PC-9 (cell line): ENCODE data around the gene STARD8. TPM values are rescaled to one million over a fixed set of nuclear protein-coding genes. Genes with fewer than 3 reads are reported as not detected.

ENCODE experiments used
- BruUV-seq: library from RNA; stranded (reverse); fragments of 400-500 nt; replicated peaks from 2 replicates; lab custom pipeline; 2021; lab: Mats Ljungman, UMichigan
- CTCF ChIA-PET: fragments of 300-600 bp; sonication (Branson Sonifier 250); formaldehyde crosslinking; loops from one replicate; lab custom pipeline; 2022; ENCODE audit warnings: antibody characterized with exemption; lab: Charles Lee
- POLR2A ChIA-PET: fragments of 300-600 bp; sonication (Branson Sonifier 250); formaldehyde crosslinking; loops from one replicate; lab custom pipeline; 2022; ENCODE audit warnings: antibody characterized with exemption; ENCODE audit not compliant: unreplicated experiment; lab: Charles Lee
- DNase-seq, 2 experiments: peaks; one replicate each; pipeline versions ENCODE4 v3.0.0 to v3.0.0-alpha.2; 2015 to 2022; ENCODE audit warnings: mixed read lengths in 1 of 2
- H2AFZ ChIP-seq: fragments of 200-600 bp; sonication (generic); 2 replicates; pipeline ENCODE4 v1.8.1; 2017; ENCODE audit warnings: antibody characterized with exemption
- H3F3A ChIP-seq: fragments of 200-600 bp; sonication (generic); 2 replicates; pipeline ENCODE4 v1.8.1; 2017; ENCODE audit warnings: antibody characterized with exemption, mild to moderate bottlenecking, low read depth; ENCODE audit not compliant: insufficient read depth
- H3K27ac ChIP-seq: fragments of 200-600 bp; sonication (generic); 2 replicates; pipeline ENCODE4 v1.6.1; 2016; ENCODE audit warnings: mixed run types
- H3K27me3 ChIP-seq: fragments of 200-600 bp; sonication (generic); 2 replicates; pipeline ENCODE4 v1.6.1; 2016; ENCODE audit warnings: low read depth, mixed run types; ENCODE audit not compliant: insufficient read depth
- H3K36me3 ChIP-seq: fragments of 200-600 bp; sonication (generic); 2 replicates; pipeline ENCODE4 v1.6.1; 2016; ENCODE audit warnings: low read depth, mixed run types
- H3K4me1 ChIP-seq: fragments of 200-600 bp; sonication (generic); replicated peaks from 2 replicates; pipeline ENCODE4 v1.6.1; 2016; ENCODE audit warnings: mixed run types; ENCODE audit not compliant: insufficient read depth
- H3K4me2 ChIP-seq: fragments of 200-600 bp; sonication (generic); 2 replicates; pipeline ENCODE4 v1.6.1; 2017; ENCODE audit warnings: mixed run types
- H3K4me3 ChIP-seq: fragments of 200-600 bp; sonication (generic); 2 replicates; pipeline ENCODE4 v1.6.1; 2016; ENCODE audit warnings: mixed run types
- H3K79me2 ChIP-seq: fragments of 200-600 bp; sonication (generic); 2 replicates; pipeline ENCODE4 v1.6.1; 2017; ENCODE audit warnings: low read depth, mixed run types
- H3K9me2 ChIP-seq: fragments of 200-600 bp; sonication (generic); 2 replicates; pipeline ENCODE4 v1.8.1; 2017; ENCODE audit warnings: mild to moderate bottlenecking; ENCODE audit not compliant: insufficient read depth
- H3K9me3 ChIP-seq: fragments of 200-600 bp; sonication (generic); 2 replicates; pipeline ENCODE4 v1.8.1; 2016; ENCODE audit warnings: low read depth; ENCODE audit not compliant: insufficient read depth
- H4K20me1 ChIP-seq: fragments of 200-600 bp; sonication (generic); 2 replicates; pipeline ENCODE4 v1.8.1; 2017; ENCODE audit not compliant: insufficient read depth
- CTCF ChIP-seq: fragments of 200-600 bp; sonication (generic); conservative IDR thresholded peaks from 2 replicates; pipeline ENCODE4 v1.6.1; 2017; ENCODE audit warnings: mixed run types, antibody characterized with exemption, mild to moderate bottlenecking, moderate library complexity
- EZH2 ChIP-seq: fragments of 200-600 bp; sonication (generic); IDR thresholded peaks from 2 replicates; pipeline ENCODE4 v1.8.0; 2017; ENCODE audit warnings: antibody characterized with exemption, low read depth
- intact Hi-C: fragments of 100-400 bp; cut with micrococcal nuclease; formaldehyde crosslinking; loops from one replicate; pipeline ENCODE4 v1.10.0; 2022; ENCODE audit not compliant: unreplicated experiment
- total RNA-seq: library from RNA; stranded (reverse); gene quantifications from 2 replicates; pipeline ENCODE4 v1.2.3, GENCODE V29; 2021

Gene STARD8
- total RNA-seq, 1 experiment from 2014 or later: 2.2 TPM

- H3K4me1 ChIP-seq: no peaks in the 10 kb centered on the region
Measured at GRCh38 chrX:68754406-68754805, 106.9 kb downstream of the STARD8 start.

GRCh38 chrX:68755616-68756125, 108.2 kb downstream of the STARD8 start:
- Histone ChIP-seq H3K79me2 (no peaks in the 10 kb centered on the region), H3K9me2 (no peaks in the 10 kb centered on the region), H3F3A (no peaks in the 10 kb centered on the region), H3K27ac (no peak overlapping the region), H3K36me3 (no peaks in the 10 kb centered on the region), H3K4me2 (no peak overlapping the region), H3K4me1 (no peaks in the 10 kb centered on the region), H3K9me3 (no peaks in the 10 kb centered on the region), H2AFZ (no peak overlapping the region), H4K20me1 (no peaks in the 10 kb centered on the region), H3K27me3 (no peaks in the 10 kb centered on the region), H3K4me3 (no peak overlapping the region)
- ChIA-PET CTCF (no interaction called here), POLR2A (no interaction called here)
- DNase-seq: no peak
- no peak for TF ChIP-seq EZH2
- no peak for TF ChIP-seq CTCF
- BruUV-seq: no TSS peak
- intact Hi-C loops: no loop called here

More at GRCh38 chrX:68754406-68754805, 106.9 kb downstream of the STARD8 start:
- Histone ChIP-seq H3K27me3 (no peaks in the 10 kb centered on the region), H2AFZ (no peak overlapping the region), H3K36me3 (no peaks in the 10 kb centered on the region), H3K27ac (no peak overlapping the region), H4K20me1 (no peaks in the 10 kb centered on the region), H3K4me2 (no peak overlapping the region), H3F3A (no peaks in the 10 kb centered on the region), H3K9me3 (no peaks in the 10 kb centered on the region), H3K79me2 (no peaks in the 10 kb centered on the region), H3K9me2 (no peaks in the 10 kb centered on the region), H3K4me3 (no peak overlapping the region)
- no peak for DNase-seq
- ChIA-PET CTCF (no interaction called here), POLR2A (interaction anchor here (0.6 kb wide), 1 partner anchor 355 kb away, joined by 7 read pairs; no protein-coding TSS in a partner anchor)
- intact Hi-C loops: no loop called here
- no peak for TF ChIP-seq CTCF
- BruUV-seq: no TSS peak

GRCh38 chrX:68757331-68757730, 109.9 kb downstream of the STARD8 start:
- CTCF ChIA-PET: no interaction called here
- TF ChIP-seq EZH2 (no peak), CTCF (no peak)
- Histone ChIP-seq H3K27me3 (no peaks in the 10 kb centered on the region), H3K36me3 (no peaks in the 10 kb centered on the region), H2AFZ (no peak overlapping the region), H3K9me3 (no peaks in the 10 kb centered on the region), H3K4me1 (no peaks in the 10 kb centered on the region), H3F3A (no peaks in the 10 kb centered on the region), H3K79me2 (no peaks in the 10 kb centered on the region), H3K9me2 (no peaks in the 10 kb centered on the region), H3K4me2 (no peak overlapping the region), H3K4me3 (no peak overlapping the region), H4K20me1 (no peaks in the 10 kb centered on the region), H3K27ac (no peak overlapping the region)
- DNase-seq: no peak
- intact Hi-C loops: no loop called here
- POLR2A ChIA-PET: no interaction called here
- BruUV-seq: no TSS peak
